ENCODE measurements around the gene CINP.

CINP gene

DNA sequence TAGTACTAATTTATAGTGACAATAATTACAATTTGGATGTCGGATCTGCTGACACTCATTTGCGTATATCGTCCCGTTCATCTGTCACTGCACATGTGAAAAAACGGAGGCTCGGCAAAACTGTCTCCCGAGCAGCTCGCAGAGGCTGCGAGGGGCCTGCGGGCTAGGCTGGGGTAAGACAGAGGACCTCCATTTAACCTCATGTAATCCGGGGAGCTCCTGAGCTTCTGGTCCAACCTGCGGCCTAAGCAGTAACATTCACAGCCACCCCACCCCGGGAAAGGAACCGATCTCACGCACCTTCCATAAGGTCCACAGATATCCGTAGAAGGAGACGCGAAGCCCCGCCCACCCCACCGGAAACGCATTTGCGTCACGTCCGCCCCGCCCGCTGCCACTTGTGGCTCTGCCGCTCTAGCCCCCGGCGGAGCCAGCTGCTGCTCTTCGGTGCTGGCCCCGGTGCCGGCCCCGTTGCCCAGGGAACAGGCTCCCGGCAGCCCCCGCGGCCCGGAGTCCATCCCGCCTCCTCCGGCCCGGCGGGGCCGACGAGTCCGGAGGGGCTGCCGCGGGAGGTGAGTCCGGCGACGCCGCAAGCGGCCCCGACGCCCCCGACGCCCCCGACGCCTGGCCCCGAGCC, at the start of gene CINP, which contains the start of gene TECPR2:
TSS of gene CINP (minus strand) at position 346 of the 637 bp plus-strand sequence. CDS start at position 307, 39 bp downstream.
TSS of gene TECPR2 (plus strand) at position 397 of the 637 bp plus-strand sequence. CDS start 13,781 bp downstream, outside the sequence.
- DNase-seq (ENCODE audit: low read depth in 2 of 3, low spot score in 1 of 3), result peak; percentile 94 to 97 (median 96)

DNA sequence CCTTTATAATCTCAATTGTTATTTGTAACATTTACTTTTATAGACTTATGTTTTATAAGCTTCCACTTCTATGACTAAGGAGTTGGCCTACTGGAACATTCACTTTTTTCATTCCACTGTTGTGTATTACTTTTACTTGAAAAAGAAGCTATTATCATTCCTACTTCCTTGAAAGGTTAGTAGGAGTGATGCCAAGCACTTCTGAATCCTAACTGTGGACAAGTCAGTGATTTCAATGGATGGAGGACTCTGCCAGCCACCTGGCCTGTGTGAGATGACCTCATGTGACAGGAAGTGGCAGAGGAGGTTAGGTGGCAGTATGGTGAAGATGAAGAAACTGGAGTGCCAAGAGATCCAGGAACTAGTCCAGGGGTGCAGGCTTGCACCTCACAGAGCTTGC, 46.0 kb upstream of the CINP start:
- no peak for DNase-seq (ENCODE audit: low read depth in 2 of 3, low spot score in 1 of 3)

GRCh38 chr14:102407258-102407657, 44.6 kb upstream of the CINP start:
- DNase-seq (ENCODE audit: low read depth in 2 of 3, low spot score in 1 of 3), result no peak

DNA sequence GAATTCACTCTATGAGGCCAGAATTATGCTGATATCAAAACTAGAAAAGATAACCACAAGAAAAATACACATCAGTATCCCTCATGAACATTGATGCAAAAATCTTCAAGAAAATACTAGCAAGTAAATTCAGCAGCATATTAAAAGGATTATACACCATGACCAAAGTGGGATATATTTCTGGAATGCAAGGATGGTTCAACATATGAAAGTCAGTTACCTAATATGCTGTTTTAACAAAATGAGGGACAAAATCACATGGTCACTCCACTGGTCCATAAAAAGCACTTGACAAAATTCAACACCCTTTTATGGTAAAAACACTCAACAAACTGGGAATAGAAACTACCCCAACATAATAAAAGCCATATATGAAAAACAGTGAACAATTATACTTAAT, 40.3 kb upstream of the CINP start:
- no peak for DNase-seq (ENCODE audit: low read depth in 2 of 3, low spot score in 1 of 3)

- DNase-seq (ENCODE audit: low read depth in 2 of 3, low spot score in 1 of 3), result no peak
These were observed 33.8 kb upstream of the CINP start for GRCh38 chr14:102396521-102396920.

DNA sequence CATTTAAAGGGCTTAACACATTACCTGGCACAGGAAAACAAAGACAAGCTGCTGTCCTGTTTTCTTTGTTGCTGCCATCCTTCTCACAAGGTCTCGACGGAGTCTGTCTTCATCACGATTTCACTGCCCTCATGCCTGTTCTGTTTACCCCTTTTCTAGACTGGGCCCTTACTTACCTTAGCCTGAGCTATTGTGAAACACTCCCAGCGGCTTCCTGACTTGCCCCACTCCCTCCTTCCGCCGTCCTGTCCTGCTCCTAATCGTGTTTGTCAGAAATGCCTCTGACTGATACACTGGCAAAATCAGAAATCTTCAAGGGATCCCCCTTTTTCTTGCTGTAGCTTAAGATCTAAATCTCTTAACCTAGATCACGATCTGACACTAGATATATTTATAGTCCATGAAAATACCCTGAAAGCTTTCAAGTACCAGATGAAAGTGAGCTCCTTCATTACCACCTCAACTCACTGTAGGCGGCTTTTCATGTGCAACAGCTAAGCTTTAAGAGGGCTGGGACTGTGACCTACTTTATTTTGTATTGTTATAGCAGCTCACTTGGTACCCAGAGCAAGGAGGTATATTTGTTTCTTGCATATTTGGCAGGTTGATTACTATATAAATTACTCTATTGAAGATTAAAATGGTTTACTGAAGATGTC, 32.2 kb upstream of the CINP start:
- no peak for DNase-seq (ENCODE audit: low read depth in 2 of 3, low spot score in 1 of 3)

GRCh38 chr14:102392506-102392905, 29.8 kb upstream of the CINP start:
- no peak for DNase-seq (ENCODE audit: low read depth in 2 of 3, low spot score in 1 of 3)

- no peak for DNase-seq (ENCODE audit: low read depth in 2 of 3, low spot score in 1 of 3)
These were observed 27.6 kb upstream of the CINP start for GRCh38 chr14:102390064-102390855.

GRCh38 chr14:102389246-102389645, 26.6 kb upstream of the CINP start:
- no peak for DNase-seq (ENCODE audit: low read depth in 2 of 3, low spot score in 1 of 3)

GRCh38 chr14:102387086-102387485, 24.4 kb upstream of the CINP start:
- DNase-seq (ENCODE audit: low read depth in 2 of 3, low spot score in 1 of 3), result no peak

- DNase-seq (ENCODE audit: low read depth in 2 of 3, low spot score in 1 of 3), result no peak
These were observed 16.1 kb upstream of the CINP start for GRCh38 chr14:102378830-102379229.

DNA sequence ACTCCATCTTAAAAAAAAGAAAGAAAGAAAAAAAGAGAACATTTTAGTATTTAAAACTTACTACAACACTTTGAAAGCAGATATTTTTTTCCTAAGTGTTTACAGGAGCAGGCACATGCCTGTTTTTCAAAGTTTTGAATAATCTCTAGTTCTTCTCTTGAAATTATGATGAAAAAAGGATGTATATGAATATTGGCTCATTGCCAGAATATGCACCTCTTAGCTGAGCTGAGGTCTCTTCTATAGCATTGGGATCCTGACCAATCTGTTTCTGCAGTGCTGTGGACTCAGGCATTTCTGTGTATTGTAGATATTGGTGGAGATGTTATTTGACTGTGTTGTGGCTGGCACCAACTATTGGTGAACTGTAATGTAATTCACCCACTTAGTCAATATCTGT, 15.0 kb upstream of the CINP start:
- no peak for DNase-seq (ENCODE audit: low read depth in 2 of 3, low spot score in 1 of 3)

- DNase-seq (ENCODE audit: low read depth in 2 of 3, low spot score in 1 of 3), result peak in 1 of 3 donors; percentile 5
These were observed 12.4 kb upstream of the CINP start for GRCh38 chr14:102375119-102375518.

DNA sequence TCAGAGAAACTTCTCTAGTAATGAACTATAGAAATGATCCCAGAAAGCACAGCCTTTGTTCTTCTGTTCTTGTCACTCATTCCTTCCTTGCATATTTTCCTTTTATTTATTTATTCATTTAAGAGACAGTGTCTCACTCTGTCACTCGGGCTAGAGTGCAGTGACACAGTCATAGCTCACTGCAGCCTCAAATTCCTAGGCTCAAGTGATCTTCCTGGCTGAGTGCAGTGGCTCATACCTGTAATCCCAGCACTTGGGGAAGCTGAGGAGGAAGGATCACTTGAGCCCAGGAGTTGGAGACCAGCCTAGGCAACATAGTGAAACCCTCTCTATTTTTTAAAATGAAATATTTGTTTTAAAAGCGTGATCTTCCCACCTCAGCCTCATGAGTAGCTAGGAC, 11.6 kb upstream of the CINP start:
- DNase-seq (ENCODE audit: low read depth in 2 of 3, low spot score in 1 of 3), result no peak

- DNase-seq (ENCODE audit: low read depth in 2 of 3, low spot score in 1 of 3), result no peak
These were observed 10.4 kb upstream of the CINP start for GRCh38 chr14:102373110-102373509.

GRCh38 chr14:102371361-102371760, 8.7 kb upstream of the CINP start:
- DNase-seq (ENCODE audit: low read depth in 2 of 3, low spot score in 1 of 3), result no peak

GRCh38 chr14:102370305-102370809, 7.7 kb upstream of the CINP start:
- no peak for DNase-seq (ENCODE audit: low read depth in 2 of 3, low spot score in 1 of 3)

DNA sequence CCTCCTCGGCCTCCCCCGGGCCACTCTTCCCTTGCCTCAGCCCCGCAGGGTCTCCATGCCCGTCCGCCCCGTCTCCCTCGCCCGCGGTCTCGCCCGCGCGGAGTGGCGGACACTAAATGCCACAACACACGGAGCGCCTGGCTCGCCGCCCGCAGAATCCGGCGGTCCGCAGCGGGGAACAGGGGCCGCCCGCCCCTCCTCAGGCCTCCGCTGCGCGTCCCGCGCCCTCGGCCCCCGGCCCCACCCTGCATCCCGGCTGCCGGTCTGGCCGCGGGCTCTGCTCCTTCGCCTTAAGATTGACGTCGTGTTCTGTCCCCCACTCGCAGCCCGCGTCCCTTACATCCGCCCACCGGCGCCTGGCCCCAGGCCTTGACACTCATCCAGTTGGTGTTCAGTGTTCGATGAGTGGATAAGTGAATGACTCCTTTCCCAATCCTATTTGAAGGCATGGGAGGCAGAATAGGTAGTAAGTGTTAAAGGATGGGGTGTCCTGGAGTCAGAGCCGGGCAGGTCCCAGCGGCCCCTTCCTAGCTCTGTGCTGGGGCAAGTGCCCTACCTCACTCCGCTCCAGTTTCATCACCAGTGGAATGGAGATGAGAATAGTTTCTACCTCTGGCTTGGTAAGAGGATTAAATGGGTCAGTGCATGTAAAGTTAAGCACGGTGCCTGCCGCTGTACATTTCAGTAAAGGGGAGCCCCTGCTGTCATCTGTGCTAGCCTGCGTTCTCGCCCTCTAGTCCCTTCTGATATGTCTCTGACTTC, 673 bp upstream of the CINP start:
- peak in 2 of 3 donors; percentile 9 to 19 for DNase-seq (ENCODE audit: low read depth in 2 of 3, low spot score in 1 of 3)

DNA sequence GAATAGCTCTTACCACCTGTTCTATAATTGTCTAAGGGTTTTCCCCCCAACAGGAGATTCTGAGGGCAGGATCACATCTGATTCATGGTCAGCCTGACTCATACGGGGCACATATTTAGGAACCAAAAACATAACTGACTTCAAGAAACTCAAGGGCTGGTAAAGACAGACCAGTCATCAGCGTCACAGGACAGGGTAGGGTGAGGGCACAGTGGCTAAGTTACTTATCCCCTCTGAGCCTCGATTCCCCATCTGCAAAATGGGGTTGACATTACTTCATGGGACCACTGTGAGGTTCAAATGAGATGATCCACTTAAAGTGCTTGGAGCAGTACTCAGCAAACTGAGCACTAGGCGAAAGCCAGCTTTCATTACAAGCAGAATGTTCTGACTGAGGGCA, 606 bp downstream of the CINP start:
- peak; percentile 37 to 55 (median 47) for DNase-seq (ENCODE audit: low read depth in 2 of 3, low spot score in 1 of 3)

GRCh38 chr14:102360388-102360787, 2.3 kb downstream of the CINP start:
- DNase-seq (ENCODE audit: low read depth in 2 of 3, low spot score in 1 of 3), result no peak

DNA sequence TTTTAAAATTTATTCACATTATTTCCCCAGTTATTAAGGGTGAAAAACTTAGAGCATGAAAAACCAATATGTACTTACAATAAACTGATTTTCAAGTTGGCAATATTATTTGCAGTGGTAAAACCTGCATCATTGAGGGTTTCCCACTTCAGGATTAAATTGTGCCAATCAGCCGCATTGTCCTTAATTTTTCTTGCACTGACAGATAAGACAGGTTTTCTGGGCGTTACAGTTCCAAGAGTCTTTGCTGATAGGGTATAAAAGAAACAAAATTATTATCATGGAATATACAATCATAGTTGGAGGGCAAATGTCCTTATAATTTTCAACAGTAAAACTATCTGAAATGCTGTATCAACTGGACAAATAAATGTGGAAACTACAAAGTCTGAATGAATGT, 3.3 kb downstream of the CINP start:
- DNase-seq (ENCODE audit: low read depth in 2 of 3, low spot score in 1 of 3), result no peak
